ENCODE results near the gene NUBP2. TPM values are rescaled to one million over a fixed set of nuclear protein-coding genes. Genes with fewer than 3 reads are reported as not detected.
"Not testable (repeated sequence)": the region's sequence is repeated elsewhere in the genome, so short reads cannot be mapped to it uniquely, and the experiment has no call there.

Gene NUBP2
- total RNA-seq, 1 donor from 2014 or later: 110 TPM

- no peak for DNase-seq
These were observed 4.2 kb downstream of the NUBP2 start for GRCh38 chr16:1787056-1787321.

DNA sequence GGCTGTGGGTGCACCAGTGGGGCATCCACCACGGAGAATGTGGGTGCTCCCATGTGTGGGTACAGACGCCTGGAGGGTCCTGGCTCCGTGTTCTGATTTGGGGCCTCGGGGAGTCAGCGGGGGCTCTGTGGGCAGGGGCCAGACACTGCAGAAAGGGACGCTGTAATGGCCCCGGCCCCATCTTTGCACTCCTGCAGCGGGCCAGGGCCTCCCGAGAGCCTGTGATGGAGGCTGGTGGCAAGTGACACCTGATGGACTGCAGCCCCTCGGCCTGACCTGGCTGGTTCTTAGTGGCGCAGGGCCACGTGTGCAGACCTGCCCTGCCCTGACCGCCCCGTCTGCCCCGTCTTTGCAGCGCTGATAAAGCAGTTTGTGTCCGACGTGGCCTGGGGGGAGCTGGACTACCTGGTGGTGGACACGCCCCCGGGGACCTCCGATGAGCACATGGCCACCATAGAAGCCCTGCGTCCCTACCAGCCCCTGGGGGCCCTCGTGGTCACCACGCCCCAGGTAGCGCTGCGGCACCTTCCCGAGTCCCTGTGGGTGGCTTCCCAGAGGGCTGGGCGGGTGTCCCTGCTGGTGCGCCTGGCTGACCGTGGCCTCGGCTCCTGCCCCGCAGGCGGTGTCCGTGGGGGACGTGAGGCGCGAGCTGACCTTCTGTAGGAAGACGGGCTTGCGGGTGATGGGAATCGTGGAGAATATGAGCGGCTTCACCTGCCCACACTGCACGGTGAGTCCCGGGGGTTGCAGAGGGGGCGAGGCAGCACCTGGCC, 4.7 kb downstream of the NUBP2 start:
- no peak for DNase-seq

DNA sequence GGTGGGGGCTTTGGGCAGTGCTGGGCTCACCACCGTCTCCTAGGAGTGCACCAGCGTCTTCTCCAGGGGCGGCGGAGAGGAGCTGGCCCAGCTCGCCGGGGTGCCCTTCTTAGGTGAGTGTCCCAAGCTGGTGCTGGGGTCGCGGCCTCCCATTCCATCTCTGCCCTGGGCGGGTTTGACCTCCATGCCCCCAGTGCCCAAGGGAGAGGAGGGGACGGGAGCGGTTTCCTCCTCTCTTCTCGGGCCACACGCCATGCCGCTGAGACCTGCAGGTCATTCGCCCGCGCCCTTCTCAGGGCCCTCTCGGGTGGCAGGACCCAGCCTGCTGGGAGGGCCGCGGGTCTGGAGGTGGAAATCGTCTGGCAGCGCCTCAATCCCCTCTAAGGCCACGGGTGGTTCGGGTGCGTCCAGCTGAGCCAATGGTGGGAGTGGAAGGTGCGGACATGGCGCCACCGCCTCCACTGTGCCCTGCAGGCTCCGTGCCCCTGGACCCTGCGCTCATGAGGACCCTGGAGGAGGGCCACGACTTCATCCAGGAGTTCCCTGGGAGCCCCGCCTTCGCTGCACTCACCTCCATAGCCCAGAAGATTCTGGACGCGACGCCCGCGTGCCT, 5.4 kb downstream of the NUBP2 start:
- DNase-seq: no peak

GRCh38 chr16:1788708-1789100, 5.9 kb downstream of the NUBP2 start:
- DNase-seq: no peak

- DNase-seq: no peak
These were observed 6.9 kb downstream of the NUBP2 start for GRCh38 chr16:1789643-1790045.

GRCh38 chr16:1790261-1790610, 7.5 kb downstream of the NUBP2 start:
- DNase-seq: no peak

DNA sequence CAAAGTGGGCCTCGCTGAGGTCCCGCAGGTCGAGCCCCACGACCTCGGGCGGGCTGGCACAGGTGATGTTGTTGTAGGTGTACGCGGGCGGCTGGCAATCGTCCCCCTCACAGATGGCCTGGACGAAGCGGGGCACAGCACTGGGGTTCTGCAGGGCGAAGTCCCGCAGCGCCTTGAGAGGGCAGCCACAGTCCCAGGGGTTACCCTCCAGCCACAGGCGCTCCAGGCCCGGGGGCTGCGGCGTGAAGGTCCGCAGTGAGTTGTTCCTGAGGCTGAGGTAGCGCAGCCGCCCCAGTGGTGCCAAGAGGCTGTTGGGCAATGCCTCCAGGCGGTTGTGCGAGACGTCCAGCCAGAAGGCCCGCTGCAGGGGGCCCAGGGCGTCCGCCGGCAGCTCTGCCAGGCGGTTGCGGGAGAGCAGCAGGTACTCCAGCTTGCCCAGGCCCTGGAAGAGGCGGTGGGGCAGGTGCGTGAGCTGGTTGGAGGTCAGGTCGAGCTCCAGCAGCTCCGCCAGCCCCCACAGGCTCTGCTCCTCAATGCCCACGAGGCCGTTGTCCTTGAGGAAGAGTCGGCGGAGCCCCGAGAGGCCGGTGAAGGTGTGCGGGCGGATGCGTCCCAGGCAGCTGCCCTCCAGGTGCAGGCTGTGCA, 8.0 kb downstream of the NUBP2 start:
- no peak for DNase-seq

DNA sequence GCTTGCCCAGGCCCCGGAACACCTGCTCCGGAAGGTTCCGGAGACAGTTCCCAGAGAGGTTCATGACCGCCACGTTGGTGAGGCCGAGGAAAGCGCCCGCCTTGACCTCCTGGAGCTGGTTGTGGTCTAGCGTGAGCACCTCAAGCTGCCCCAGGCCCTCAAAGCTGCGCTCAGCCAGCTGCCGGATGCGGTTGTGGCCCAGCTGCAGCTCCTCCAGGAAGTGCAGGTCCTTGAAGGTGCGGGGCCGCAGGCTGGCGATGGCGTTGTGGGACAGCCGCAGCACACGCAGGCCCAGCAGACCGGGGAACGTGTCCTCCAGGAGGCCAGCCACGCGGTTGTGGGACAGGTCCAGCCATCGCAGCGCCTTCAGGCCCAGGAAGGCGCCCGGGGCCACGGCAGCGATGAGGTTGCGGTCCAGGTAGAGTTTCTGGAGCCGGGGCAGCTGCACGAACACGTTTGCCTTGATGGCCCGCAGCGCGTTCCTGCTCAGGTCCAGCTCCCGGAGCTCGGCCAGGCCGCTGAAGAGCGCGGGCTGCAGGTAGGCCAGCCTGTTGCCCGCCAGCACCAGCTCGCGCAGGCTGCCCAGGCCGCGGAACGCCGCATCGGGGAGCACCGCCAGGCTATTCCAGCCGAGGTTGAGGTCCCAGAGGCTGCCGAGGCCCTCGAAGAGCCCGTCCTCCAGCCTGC, 8.6 kb downstream of the NUBP2 start:
- DNase-seq: no peak

DNA sequence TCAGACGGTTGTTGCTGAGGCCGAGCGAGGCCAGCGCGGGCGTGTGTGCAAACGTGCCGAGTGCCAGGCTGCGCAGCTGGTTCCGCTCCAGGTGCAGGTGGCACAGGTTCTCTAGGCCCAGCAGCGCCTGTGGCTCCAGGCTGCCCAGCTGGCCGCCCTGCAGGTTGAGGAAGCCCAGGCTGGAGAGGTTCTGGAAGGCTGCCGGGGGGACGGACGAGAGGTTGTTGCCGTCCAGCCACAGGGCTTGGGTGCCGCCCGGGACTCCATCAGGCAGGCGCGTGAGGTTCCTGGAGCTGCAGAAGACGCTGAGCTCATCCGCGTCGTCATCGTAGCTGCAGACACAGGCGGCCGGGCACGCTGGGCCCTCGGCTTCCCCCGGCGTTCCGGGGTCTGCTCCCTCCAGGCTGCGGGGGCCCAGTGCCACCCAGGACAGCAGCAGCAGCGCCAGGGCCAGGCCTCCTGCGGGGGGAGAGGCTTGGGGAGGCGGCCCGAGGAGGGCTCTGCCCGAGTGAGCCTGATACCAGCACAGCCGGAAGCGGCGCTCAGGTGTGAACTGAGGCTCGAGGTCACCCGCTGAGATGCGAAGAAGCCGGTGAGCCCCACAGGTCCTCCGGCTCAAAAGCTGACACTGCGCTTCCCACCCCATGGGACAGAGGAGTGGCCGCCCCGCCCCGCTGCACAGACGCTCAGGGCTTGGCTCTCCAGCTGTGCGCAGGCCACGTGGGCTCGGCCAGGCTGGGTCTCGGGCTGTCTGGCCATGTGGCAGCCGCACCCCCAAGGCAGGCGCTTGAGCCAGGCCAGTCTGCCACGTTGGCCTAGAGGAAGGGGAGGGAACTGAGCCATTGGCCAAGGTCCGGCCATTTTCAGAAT, 9.4 kb downstream of the NUBP2 start:
- DNase-seq: no peak

DNA sequence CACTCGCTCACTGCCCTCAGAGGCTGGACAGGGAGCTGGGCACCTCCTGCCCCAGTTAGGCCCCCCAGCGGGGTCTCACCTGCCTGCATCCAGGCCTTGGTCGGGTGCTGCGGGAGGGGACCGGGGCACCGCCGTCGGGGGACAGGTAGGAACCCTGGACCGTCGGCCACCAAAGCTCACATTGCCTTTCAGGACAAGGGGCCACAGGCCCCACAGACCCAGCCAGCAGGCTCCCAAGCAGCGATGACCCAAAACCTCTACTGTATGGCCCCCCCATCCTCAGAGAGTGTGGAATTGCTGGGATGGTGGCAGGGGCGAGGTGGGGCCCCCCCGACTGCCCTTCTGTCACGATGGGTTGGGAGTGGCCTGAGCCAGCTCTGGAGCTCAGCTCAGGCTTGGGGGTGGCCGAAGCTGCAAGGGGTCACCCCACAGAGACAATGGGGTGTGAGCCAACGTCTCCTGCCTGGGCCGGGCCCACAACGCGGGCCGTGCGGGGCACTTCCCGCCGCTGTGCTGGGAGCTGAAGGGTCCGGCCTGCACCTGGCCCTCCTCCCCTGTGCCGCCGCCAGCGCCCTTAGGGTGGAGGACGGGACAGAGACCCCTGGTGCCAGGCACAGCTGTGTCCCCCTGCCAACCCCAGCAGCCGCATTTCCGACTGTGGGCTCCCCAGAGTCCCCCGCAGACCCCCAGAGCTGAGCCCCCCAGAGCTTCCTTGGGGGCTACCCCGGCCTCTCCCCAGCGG, 10.2 kb downstream of the NUBP2 start:
- DNase-seq: no peak

DNA sequence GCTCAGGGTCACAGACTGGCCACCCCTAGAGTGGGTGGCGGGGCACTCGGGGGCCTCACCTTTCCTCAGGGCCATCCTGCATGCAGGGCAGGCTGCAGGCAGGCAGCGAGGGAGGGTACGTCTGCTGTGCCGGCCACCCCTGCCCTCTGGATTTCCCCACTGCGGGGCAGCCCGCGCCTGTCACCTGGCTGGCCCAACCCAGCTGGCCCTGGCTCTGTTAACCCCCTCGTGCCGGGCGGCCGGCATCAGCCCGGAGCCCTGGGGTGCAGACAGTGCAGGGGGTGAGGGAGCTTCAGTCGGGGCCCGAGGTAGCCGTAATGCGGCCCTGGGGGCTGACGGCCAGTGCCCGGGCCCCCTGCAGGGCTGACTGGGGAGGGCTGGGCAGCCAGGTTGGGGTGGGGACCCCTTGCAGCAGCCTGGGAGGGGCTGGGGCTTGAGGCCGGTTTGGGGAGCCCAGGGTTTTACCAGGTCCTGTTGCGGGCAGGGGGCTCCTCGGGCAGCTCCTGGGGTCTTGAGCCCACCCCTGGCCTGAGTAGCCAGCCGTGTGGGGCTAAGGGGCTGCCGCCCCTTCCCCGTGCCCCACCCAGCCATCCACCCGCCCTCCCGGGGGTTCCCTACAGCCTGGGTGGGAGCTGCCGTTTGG, 10.9 kb downstream of the NUBP2 start, which contains the start of gene IGFALS:
IGFALS (minus strand) TSS at position 128 of the 643 bp plus-strand sequence; CDS start at position 75, 53 bp downstream.
- no peak for DNase-seq

DNA sequence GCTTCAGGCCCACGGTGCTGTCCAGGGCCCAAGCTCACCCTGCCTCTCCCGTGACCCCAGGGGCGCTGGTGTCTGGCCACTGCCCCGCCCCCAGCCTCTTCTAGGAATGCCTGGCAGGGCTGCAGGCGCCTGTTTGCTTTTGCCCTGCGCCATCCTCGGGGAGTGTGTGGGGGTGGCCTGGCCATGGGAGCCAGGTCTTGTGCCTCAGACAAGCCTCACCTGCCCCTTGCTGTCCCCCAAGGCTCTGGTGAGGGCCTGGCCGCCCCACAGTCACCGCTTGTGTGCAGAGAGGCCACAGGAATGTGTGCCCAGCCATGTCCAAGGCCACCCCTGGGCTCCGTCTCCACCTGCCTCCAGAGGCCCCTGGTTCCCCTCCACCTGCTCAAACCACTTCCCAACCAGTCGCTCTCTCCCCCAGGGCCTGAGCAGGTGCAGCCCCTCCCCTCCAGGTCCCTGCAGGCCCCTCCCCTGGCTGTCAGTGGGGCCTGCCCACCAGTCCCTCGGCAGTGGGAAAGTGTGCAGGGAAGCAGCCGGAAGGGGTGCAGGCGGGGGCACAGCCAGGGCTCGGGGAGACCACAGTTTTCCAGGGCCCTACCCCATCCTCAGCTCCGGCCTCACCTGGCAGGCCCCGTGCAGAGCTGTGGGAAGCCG, 11.6 kb downstream of the NUBP2 start:
- no peak for DNase-seq

DNA sequence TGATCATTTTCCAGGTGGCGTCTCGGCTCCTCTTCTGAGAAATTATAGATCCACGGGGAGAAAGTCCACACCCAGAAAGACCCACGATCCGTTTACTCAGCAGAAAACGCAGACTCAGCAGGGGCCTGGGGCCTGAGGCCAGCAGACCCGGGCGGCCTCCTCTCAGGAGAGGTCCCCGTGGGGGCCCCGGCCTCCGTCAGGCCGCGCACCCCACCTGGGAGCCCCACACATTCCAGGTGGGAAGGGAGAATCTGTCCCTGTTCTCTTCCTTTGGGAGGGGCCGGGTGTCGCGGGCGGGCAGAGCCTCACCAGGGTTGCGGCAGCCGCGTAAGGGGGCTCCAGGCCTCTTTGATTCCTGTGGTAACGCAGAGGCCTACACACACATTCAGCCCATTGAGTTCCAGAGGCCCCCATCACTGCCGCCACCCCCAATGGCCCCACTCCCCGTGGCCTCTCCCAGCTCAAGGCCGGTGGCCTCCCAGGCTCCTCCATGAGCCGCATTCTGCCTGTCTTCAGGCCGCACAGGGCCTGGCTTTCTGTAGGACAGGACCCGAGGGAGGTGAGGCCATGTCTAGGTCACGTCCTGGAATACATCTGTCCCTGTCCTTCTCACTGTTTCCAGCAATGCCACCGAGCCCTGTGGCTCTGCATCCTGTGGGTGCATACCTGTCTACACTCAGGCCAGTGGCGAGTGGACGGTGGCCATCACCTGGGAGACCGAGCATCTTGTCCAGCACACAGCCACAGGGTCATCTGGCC, 12.3 kb downstream of the NUBP2 start:
- DNase-seq: no peak

- DNase-seq: not testable (repeated sequence)
These were observed 16.5 kb downstream of the NUBP2 start for GRCh38 chr16:1799263-1799662.

DNA sequence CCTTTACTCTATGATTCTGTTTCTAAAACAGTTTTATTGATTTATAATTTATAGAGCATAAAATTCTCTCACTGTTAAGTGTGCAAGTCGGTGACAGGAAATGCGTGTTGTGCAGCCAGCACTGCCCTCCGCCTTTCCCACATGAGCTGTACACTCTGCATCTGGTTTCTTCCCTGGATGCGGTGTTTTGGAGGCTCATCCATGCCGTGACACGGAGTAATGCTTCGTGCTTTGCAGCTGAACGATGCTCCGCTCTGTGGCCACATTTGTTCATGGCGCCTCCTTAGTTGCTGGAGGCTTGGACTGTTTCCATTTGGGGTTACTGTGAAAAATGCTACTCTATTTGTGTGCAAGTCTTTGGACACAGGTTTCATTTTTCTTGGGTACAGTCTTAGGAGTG, 17.9 kb downstream of the NUBP2 start:
- DNase-seq: no peak

DNA sequence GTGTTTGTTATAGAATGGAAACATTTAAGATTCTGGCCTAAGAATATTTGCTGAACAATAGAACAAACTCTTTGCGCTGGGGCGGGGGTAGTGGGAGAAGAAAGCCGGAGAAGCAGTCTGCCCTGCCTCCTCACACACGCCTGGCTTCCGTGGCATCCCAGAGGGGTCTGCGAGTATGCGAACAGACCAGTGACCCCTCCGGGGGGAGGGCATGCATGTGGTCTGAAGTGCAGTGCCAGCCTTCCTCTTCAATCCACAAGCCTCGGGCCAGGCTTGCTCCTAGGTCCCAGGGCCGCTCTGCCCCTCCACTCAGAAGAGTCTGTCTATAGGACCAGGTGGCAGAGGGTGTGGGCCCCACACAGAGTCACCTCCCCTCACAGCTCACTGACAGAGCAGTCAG, 24.9 kb downstream of the NUBP2 start:
- DNase-seq: no peak

DNA sequence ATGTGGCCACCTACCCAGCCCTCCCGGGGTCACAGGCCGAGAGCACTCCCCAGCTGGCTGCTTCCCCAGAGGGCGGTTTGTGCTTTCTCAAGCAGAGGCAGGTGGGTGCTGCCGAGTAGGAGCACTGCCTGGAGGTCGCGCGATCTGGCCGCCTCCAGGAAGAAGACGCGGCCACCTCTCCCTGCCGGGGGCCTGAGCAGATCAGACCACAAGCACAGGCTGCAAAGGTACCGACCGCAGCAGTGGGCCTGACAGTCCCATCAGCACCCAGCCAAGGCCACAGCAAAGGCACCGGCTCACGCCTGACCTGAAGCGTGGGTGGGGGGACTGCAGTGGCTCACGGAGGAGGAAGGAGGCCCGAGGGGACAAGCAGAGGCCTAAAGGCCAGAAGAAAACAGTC, 25.9 kb downstream of the NUBP2 start:
- DNase-seq: no peak

- DNase-seq: no peak
These were observed 26.6 kb downstream of the NUBP2 start for GRCh38 chr16:1809281-1809801.

- no peak for DNase-seq
These were observed 27.3 kb downstream of the NUBP2 start for GRCh38 chr16:1810106-1810505.

GRCh38 chr16:1810536-1810935, 27.8 kb downstream of the NUBP2 start:
- DNase-seq: no peak
